HG03521 (cell line): ENCODE measurements around the gene THAP2.
"Not testable (repeated sequence)": the region's sequence is repeated elsewhere in the genome, so short reads cannot be mapped to it uniquely, and the experiment has no call there.

Source experiments
- ATAC-seq: cut with Tn5 transposase; IDR thresholded peaks from one replicate; pipeline ENCODE4 v1.9.1; 2021; ENCODE audit warnings: mild to moderate bottlenecking, moderate library complexity; ENCODE audit not compliant: unreplicated experiment

Gene THAP2

GRCh38 chr12:71661977-71662530, 2.0 kb upstream of the THAP2 start:
- no peak for ATAC-seq

DNA sequence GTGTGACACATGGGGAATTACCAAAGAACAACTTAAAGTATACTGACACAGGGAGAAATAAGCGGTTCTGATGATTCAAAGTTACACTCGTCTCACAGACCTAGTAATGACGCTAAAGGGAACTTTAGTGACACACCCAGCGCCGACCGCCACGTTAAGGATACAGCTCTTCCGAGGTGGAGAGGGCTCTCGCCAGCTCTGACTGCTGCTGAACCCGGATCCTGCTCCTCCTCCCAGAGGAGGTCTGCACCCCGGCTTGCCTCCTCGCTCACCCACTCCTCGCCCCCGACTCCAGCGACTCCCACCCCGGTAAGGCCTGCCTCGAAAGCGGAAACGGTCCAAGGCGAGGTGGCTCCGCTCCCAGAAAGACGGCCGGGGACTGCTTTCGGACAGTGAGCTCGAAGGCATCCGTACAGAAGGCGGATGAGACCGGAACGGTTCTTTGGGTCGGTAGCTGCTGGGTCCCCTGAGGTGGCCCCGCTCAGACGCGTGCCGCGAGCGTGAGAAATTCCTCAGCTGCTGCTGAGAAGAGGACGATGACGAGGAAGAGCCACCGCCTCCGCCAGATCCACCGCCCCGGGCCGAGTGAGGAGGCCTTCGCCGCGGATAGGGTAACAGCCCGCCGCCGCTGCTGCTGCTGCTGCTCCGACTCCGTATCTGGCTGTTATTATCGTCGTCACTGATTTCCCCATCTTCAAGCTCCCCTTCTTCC, 1.1 kb upstream of the THAP2 start:
- ATAC-seq = peak; percentile 20

GRCh38 chr12:71664411-71665089, 449 bp downstream of the THAP2 start:
- ATAC-seq = peak; percentile 2

GRCh38 chr12:71665090-71665463, 976 bp downstream of the THAP2 start:
- no peak for ATAC-seq

- no peak for ATAC-seq
These were observed 2.2 kb downstream of the THAP2 start for GRCh38 chr12:71666259-71666658.

- no peak for ATAC-seq
These were observed 7.2 kb downstream of the THAP2 start for GRCh38 chr12:71671311-71671710.

DNA sequence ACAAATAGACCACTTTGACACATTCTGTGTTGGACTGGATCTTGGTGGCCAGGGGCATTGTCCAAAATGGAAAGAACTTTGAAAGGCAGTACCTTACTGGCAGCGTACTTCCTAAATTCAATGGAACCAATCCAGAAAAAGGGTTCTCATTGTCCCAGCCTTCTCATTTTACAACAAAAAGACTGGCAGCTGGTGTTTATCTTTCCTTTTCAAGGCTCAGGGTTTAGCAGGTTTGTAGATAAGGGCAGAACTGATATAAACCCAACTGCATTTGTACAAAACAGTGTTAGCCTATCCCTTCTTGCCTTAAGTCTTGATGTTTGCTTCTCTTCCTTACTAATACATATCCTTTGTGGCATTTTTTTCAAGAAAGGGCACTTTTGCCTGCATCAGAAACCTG, 7.7 kb downstream of the THAP2 start:
- no peak for ATAC-seq

DNA sequence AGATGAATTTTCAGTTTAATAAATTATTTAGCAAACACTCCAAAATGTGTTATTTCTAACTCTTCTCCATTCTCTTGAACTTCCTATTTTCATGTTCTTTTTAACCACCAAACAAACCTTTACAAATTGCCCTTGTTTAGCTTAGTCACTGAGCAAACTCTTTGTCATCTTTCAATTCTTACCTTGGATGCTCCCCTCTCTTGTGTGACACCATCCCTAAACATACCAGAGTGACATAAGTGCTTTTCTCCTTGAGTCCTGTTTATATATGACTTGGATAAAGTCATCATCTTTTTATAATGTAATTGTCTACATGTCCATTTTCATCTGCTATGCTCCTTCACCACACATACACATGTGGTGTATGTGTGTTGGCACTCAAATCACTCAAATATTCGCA, 18.4 kb downstream of the THAP2 start:
- no peak for ATAC-seq

GRCh38 chr12:71683633-71684032, 19.5 kb downstream of the THAP2 start:
- no peak for ATAC-seq

- ATAC-seq = no peak
These were observed 20.0 kb downstream of the THAP2 start for GRCh38 chr12:71684081-71684480.

DNA sequence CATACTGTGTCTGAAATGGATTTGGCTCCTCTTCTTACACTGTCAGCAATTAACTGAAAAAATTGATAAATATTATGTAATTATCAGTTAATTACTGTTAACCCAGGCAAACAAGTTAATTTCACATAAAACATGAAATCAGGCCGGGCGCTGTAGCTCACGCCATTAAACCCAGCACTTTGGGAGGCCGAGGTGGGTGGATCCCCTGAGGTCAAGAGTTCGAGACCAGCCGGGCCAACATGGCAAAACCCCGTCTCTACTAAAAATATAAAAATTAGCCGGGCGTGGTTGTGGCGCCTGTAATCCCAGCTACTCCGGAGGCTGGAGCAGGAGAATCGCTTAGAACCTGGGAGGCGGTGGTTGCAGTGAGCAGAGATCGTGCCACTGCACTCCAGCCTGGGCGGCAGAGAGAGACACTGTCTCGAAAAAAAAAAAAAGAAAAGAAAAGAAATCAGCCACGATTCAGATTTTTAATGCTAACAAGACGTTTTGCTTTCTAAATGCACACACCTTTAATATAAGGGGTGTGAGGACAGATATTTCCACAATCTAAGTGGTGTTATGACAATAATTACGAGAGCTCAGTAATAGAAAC, 21.3 kb downstream of the THAP2 start:
- no peak for ATAC-seq

GRCh38 chr12:71685914-71686657, 22.0 kb downstream of the THAP2 start, which contains the start of gene TMEM19:
Gene TMEM19, plus strand, starts transcription at chr12:71686082. Its CDS starts 599 bp downstream, at chr12:71686681.
- peak; percentile 88 for ATAC-seq

- ATAC-seq = no peak
These were observed 22.5 kb downstream of the THAP2 start for GRCh38 chr12:71686658-71687025.

GRCh38 chr12:71687172-71687571, 23.1 kb downstream of the THAP2 start:
- ATAC-seq = not testable (repeated sequence)

DNA sequence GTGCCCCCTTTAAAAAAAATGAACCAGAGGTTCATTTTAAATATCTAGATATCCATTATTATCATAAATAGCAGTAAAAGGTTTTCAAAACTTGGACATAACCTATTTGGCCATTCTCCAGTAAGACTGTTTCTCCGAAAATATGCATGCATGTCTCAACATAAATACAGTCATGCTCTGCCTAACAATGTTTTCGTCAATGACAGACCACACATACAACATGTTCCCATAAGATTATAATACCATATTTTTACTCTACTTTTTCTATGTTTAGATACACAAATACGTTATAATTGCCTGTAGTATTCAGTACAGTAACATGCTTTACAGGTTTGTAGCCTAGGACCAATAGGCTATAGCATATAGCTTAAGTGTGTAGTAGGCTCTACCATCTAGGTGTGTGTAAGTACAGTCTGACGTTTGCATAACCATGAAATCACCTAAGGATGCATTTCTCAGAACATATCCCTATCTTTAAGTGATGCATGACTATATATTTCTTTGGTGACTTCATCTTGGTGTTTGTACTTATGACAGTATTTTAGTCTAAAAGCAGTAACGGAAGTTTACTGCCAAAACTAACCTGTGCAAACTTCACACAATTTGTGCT, 25.0 kb downstream of the THAP2 start:
- ATAC-seq = no peak

GRCh38 chr12:71691504-71692129, 27.5 kb downstream of the THAP2 start:
- ATAC-seq = no peak

GRCh38 chr12:71693126-71693525, 29.0 kb downstream of the THAP2 start:
- ATAC-seq = no peak

DNA sequence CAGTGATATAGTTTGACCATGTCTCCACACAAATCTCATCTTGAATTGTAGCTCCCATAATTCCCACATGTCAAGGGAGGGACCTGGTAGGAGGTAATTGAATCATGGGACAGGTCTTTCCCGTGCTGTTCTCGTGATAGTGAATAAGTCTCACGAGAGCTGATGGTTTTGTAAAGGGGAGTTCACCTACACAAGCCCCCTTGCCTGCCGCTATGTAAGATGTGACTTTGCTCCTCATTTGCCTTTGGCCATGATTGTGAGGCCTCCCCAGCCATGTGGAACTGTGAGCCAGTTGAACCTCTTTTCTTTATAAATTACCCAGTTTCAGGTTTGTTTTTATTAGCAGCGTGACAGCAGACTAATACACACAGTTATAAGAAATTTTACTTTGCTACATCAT, 29.6 kb downstream of the THAP2 start:
- ATAC-seq = not testable (repeated sequence)

- peak; percentile 80 for ATAC-seq
These were observed 30.2 kb downstream of the THAP2 start for GRCh38 chr12:71694099-71694820.

DNA sequence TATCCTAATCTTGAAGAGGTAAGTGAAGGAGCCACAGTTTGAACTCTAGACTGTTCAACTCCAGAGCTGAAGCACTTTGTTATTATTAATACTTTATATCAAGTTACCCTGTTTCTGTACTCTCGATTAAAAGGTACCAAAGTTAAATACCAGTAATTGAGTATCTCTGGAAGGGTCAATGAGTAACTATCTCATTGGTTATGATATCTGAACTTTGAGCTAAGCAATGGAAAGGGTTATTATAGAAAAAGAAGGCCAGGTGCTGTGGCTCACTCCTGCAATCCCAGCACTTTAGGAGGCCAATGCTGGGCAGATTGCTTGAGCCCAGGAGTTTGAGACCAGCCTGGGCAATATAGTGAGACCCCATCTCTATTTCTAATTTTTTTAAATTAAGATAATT, 31.7 kb downstream of the THAP2 start:
- ATAC-seq = no peak
